K562 (cell line): Measurements from ENCODE around the gene LYPD5. TPM values are rescaled to one million over a fixed set of nuclear protein-coding genes. Genes with fewer than 3 reads are reported as not detected.

Experiments used
- CC2D1A ChIP-seq: fragments of 450-650 bp; IDR thresholded peaks from 2 replicates; pipeline ENCODE4 v1.6.1; 2017; ENCODE audit warnings: mild to moderate bottlenecking
- CEBPB ChIP-seq: fragments of 450-650 bp; IDR thresholded peaks from 2 replicates; pipeline ENCODE4 v1.6.1; 2016; ENCODE audit warnings: missing genetic modification characterization, missing compliant biosample characterization
- DACH1 ChIP-seq: fragments of 450-650 bp; IDR thresholded peaks from 2 replicates; pipeline ENCODE4 v1.6.1; 2018; ENCODE audit not compliant: partially characterized antibody
- DNMT1 ChIP-seq: fragments of 450-650 bp; IDR thresholded peaks from 2 replicates; pipeline ENCODE4 v1.6.1; 2016; ENCODE audit warnings: antibody characterized with exemption, mild to moderate bottlenecking
- ELF2 ChIP-seq: fragments of 250-450 bp; sonication (Bioruptor Pico); IDR thresholded peaks from 2 replicates; pipeline ENCODE4 v1.5.0; 2021; ENCODE audit warnings: mild to moderate bottlenecking
- KLF16 ChIP-seq: IDR thresholded peaks from 2 replicates; pipeline ENCODE4 v1.6.1; 2016; ENCODE audit warnings: antibody characterized with exemption
- PRMT5 ChIP-seq: sonication (generic); formaldehyde crosslinking; IDR thresholded peaks from 2 replicates; pipeline ENCODE4 v1.5.0; 2020; ENCODE audit warnings: missing genetic modification reagents
- RHOXF2B ChIP-seq: fragments of 250-450 bp; sonication (Bioruptor Pico); conservative IDR thresholded peaks from 2 replicates; pipeline ENCODE4 v1.5.1; 2021
- SETDB1 ChIP-seq: IDR thresholded peaks from one replicate; pipeline ENCODE4 v1.6.1; 2012; ENCODE audit warnings: low read length, control low read depth, inconsistent platforms
- SIN3A ChIP-seq, 2 experiments: fragments of 150-350 bp in 1 of 2; IDR thresholded peaks; 2 replicates each; pipeline ENCODE4 v1.6.1; 2011 to 2016; ENCODE audit warnings: borderline replicate concordance in 2 of 2, low read depth in 2 of 2, low read length in 2 of 2, mild to moderate bottlenecking in 2 of 2, moderate library complexity in 2 of 2; ENCODE audit not compliant: control insufficient read depth in 1 of 2
- TCF7 ChIP-seq: sonication (generic); IDR thresholded peaks from 2 replicates; pipeline ENCODE4 v1.6.1; 2016; ENCODE audit warnings: antibody characterized with exemption, borderline replicate concordance
- ZNF134 ChIP-seq: fragments of 250-450 bp; sonication (Bioruptor Pico); conservative IDR thresholded peaks from 2 replicates; pipeline ENCODE4 v1.4.0; 2020
- ZNF197 ChIP-seq: fragments of 200-800 bp; sonication (Bioruptor generic); IDR thresholded peaks from 2 replicates; pipeline ENCODE4 v1.6.1; 2016; ENCODE audit warnings: low read depth, missing genetic modification characterization, missing compliant biosample characterization
- ZNF41 ChIP-seq: fragments of 250-450 bp; sonication (Bioruptor Pico); conservative IDR thresholded peaks from 2 replicates; pipeline ENCODE4 v1.4.0; 2020; ENCODE audit warnings: mild to moderate bottlenecking
- ZNF436 ChIP-seq: fragments of 250-450, 450-650 bp; sonication (Bioruptor Pico); formaldehyde crosslinking; IDR thresholded peaks from 2 replicates; pipeline ENCODE4 v1.7.0; 2020; ENCODE audit warnings: mild to moderate bottlenecking
- polyA plus RNA-seq, 8 experiments: library from polyadenylated mRNA; depleted of rRNA in 4 of 8; stranded (reverse) in 5 of 8; unstranded in 3 of 8; fragments of >200 nt; fragmentation: Nextera tagmentation in 2 of 8; fragmentation: Illumina TruSeq in 1 of 8; extraction: Ambion mirVana in 2 of 8; extraction: Trizol in 1 of 8; gene quantifications; 2 replicates each; pipeline versions ENCODE4 v1.2.1 to v1.2.3, GENCODE V29; 2011 to 2014; ENCODE audit warnings: inconsistent platforms in 1 of 8, missing spikeins in 1 of 8
- total RNA-seq, 7 experiments: library from RNA; depleted of rRNA in 6 of 7; stranded (reverse); fragments of >200 nt in 6 of 7; fragmentation: Illumina TruSeq in 2 of 7; extraction: Trizol in 2 of 7; gene quantifications; 2 replicates each; pipeline versions ENCODE4 v1.2.1 to v1.2.3, GENCODE V29; 2011 to 2021; ENCODE audit warnings: low replicate concordance in 1 of 7
- TF ChIP-seq, protein P1 (sequence below): fragments of 450-650 bp; IDR thresholded peaks from 2 replicates; pipeline ENCODE4 v1.6.1; 2017; ENCODE audit warnings: antibody characterized with exemption, mild to moderate bottlenecking
- TF ChIP-seq, protein P2 (sequence below): fragments of 450-650 bp; formaldehyde crosslinking; IDR thresholded peaks from 2 replicates; pipeline ENCODE4 v1.4.0; 2022; ENCODE audit warnings: missing genetic modification characterization
- TF ChIP-seq, protein P3 (sequence below): fragments of 450-650 bp; IDR thresholded peaks from 2 replicates; pipeline ENCODE4 v1.6.1; 2018; ENCODE audit not compliant: partially characterized antibody

The LYPD5 gene
- total and polyA plus RNA-seq, 9 of the 15 experiments (the other 6 are each of a cell fraction or from before 2014, with no cell fraction given): 0.03 to 0.22 (median 0.10) TPM; not detected in 3

DNA sequence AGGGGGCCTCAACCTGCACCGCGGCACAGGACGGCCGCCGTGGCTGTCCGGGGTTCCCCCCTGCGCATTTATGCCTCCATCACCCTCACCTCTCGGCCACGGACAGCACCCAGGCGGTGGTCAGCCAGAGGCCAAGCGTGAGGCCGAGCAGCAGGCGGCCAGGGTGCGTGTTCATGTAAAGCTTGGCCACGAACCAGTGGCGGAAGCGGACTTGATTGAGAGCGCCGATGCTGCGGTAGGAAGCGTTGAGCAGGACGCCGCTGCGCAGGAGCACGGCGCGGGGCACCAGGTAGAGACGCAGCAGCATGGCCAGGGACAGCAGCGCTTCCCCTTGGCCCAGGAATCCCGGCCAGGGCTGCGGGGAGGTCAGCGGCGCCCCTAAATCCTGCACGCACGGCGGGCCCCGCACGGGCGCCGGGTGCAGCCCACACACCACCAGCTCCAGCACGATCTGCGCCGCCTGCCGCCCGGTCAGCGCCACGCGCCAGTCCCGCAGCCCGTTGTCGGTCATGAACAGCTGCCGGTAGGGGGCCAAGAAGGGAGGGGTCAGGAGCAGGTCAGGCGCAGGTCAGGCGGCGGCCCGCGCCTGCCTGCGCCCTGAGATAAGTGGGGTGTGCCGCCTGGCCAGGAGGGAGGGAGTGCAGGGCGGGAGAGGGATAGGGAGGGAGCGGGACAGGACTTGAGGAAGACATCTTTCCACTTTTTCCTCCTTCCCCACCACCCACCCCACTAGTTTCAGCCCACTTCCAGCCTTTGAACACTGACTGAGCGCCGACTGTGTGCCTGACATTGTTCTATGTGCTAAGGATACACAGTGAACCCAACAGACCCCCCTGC lies 27.9 kb downstream of the LYPD5 start (continued):
- TF ChIP-seq, protein P1, sequence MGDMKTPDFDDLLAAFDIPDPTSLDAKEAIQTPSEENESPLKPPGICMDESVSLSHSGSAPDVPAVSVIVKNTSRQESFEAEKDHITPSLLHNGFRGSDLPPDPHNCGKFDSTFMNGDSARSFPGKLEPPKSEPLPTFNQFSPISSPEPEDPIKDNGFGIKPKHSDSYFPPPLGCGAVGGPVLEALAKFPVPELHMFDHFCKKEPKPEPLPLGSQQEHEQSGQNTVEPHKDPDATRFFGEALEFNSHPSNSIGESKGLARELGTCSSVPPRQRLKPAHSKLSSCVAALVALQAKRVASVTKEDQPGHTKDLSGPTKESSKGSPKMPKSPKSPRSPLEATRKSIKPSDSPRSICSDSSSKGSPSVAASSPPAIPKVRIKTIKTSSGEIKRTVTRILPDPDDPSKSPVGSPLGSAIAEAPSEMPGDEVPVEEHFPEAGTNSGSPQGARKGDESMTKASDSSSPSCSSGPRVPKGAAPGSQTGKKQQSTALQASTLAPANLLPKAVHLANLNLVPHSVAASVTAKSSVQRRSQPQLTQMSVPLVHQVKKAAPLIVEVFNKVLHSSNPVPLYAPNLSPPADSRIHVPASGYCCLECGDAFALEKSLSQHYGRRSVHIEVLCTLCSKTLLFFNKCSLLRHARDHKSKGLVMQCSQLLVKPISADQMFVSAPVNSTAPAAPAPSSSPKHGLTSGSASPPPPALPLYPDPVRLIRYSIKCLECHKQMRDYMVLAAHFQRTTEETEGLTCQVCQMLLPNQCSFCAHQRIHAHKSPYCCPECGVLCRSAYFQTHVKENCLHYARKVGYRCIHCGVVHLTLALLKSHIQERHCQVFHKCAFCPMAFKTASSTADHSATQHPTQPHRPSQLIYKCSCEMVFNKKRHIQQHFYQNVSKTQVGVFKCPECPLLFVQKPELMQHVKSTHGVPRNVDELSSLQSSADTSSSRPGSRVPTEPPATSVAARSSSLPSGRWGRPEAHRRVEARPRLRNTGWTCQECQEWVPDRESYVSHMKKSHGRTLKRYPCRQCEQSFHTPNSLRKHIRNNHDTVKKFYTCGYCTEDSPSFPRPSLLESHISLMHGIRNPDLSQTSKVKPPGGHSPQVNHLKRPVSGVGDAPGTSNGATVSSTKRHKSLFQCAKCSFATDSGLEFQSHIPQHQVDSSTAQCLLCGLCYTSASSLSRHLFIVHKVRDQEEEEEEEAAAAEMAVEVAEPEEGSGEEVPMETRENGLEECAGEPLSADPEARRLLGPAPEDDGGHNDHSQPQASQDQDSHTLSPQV: peak; percentile 96
- peak; percentile 94 for TF ChIP-seq KLF16
- peak; percentile 19 to 51; a peak in 1 of 4 replicates for TF ChIP-seq SIN3A (IDR thresholded peaks at IDR 0.05; ENCODE audit: borderline replicate concordance in 2 of 2, control insufficient read depth in 1 of 2, low read depth in 2 of 2, low read length in 2 of 2)
- 0 out of 2 replicates have a peak, but pooled peaks have one; percentile 52 for TF ChIP-seq ZNF134
- peak; percentile 70; the same call in 1 of the 2 replicates for TF ChIP-seq ELF2 (CRISPR knock-in tag)
- no peak for TF ChIP-seq DNMT1
- TF ChIP-seq TCF7: peak; percentile 63; the same call in 1 of the 2 replicates
- TF ChIP-seq, protein P2, sequence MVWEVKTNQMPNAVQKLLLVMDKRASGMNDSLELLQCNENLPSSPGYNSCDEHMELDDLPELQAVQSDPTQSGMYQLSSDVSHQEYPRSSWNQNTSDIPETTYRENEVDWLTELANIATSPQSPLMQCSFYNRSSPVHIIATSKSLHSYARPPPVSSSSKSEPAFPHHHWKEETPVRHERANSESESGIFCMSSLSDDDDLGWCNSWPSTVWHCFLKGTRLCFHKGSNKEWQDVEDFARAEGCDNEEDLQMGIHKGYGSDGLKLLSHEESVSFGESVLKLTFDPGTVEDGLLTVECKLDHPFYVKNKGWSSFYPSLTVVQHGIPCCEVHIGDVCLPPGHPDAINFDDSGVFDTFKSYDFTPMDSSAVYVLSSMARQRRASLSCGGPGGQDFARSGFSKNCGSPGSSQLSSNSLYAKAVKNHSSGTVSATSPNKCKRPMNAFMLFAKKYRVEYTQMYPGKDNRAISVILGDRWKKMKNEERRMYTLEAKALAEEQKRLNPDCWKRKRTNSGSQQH: peak; percentile 21; the same call in 1 of the 2 replicates
- TF ChIP-seq ZNF197: peak; percentile 88
- no peak for TF ChIP-seq PRMT5
- peak; percentile 86 for TF ChIP-seq DACH1
- peak; percentile 55; the same call in 1 of the 2 replicates for TF ChIP-seq CC2D1A
- no peak for TF ChIP-seq CEBPB (tag)
- no peak for TF ChIP-seq ZNF436 (CRISPR knock-in tag)
- TF ChIP-seq, protein P3, sequence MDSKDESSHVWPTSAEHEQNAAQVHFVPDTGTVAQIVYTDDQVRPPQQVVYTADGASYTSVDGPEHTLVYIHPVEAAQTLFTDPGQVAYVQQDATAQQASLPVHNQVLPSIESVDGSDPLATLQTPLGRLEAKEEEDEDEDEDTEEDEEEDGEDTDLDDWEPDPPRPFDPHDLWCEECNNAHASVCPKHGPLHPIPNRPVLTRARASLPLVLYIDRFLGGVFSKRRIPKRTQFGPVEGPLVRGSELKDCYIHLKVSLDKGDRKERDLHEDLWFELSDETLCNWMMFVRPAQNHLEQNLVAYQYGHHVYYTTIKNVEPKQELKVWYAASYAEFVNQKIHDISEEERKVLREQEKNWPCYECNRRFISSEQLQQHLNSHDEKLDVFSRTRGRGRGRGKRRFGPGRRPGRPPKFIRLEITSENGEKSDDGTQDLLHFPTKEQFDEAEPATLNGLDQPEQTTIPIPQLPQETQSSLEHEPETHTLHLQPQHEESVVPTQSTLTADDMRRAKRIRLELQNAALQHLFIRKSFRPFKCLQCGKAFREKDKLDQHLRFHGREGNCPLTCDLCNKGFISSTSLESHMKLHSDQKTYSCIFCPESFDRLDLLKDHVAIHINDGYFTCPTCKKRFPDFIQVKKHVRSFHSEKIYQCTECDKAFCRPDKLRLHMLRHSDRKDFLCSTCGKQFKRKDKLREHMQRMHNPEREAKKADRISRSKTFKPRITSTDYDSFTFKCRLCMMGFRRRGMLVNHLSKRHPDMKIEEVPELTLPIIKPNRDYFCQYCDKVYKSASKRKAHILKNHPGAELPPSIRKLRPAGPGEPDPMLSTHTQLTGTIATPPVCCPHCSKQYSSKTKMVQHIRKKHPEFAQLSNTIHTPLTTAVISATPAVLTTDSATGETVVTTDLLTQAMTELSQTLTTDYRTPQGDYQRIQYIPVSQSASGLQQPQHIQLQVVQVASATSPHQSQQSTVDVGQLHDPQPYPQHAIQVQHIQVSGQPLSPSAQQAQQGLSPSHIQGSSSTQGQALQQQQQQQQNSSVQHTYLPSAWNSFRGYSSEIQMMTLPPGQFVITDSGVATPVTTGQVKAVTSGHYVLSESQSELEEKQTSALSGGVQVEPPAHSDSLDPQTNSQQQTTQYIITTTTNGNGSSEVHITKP: peak; percentile 77
- TF ChIP-seq ZNF41 (CRISPR knock-in tag): no peak
- no peak for TF ChIP-seq SETDB1
- no peak for TF ChIP-seq RHOXF2B (CRISPR knock-in tag)
